ENCODE measurements around the gene HSBP1. TPM values are rescaled to one million over a fixed set of nuclear protein-coding genes. Genes with fewer than 3 reads are reported as not detected.

HSBP1 gene
- total RNA-seq, 1 donor from 2014 or later: 87.6 TPM

GRCh38 chr16:83772806-83773205, 35.0 kb upstream of the HSBP1 start:
- peaks cover 14% of the 10 kb centered on the region for H3K4me1 ChIP-seq
- no peaks in the 10 kb centered on the region for H3K9me3 Mint-ChIP-seq
- H3K79me2 ChIP-seq (ENCODE audit: low read depth): no peaks in the 10 kb centered on the region
- H3K4me1 Mint-ChIP-seq: peaks cover 21% of the 10 kb centered on the region
- no peaks in the 10 kb centered on the region for H3K9me3 ChIP-seq (ENCODE audit: low read depth)
- no peaks in the 10 kb centered on the region for H3K27me3 ChIP-seq
- no peak overlapping the region for H3K4me3 Mint-ChIP-seq
- no peak overlapping the region for H3K4me3 ChIP-seq
- no peak overlapping the region for H3K4me2 ChIP-seq
- TF ChIP-seq CTCF (IDR thresholded peaks at IDR 0.05) (no peak), EZH2phosphoT487 (IDR thresholded peaks at IDR 0.05) (no peak), EZH2 (IDR thresholded peaks at IDR 0.05) (no peak)
- H3K27ac ChIP-seq: no peak overlapping the region
- no peaks in the 10 kb centered on the region for H3K36me3 ChIP-seq
- no peak overlapping the region for H3K27ac Mint-ChIP-seq
- no peaks in the 10 kb centered on the region for H3F3A ChIP-seq (ENCODE audit: low read depth)
- H2AFZ ChIP-seq (replicated peaks): peak overlapping the region; percentile 26
- DNase-seq (ENCODE audit: low spot score): no peak
- no peaks in the 10 kb centered on the region for H4K20me1 ChIP-seq (ENCODE audit: low read depth)
- no peaks in the 10 kb centered on the region for H3K36me3 Mint-ChIP-seq
- H3K9ac ChIP-seq: no peak overlapping the region
- H3K27me3 Mint-ChIP-seq (ENCODE audit: insufficient read depth, low read depth): no peaks in the 10 kb centered on the region

- TF ChIP-seq CTCF (IDR thresholded peaks at IDR 0.05): no peak
- no peak for TF ChIP-seq EZH2phosphoT487 (IDR thresholded peaks at IDR 0.05)
- TF ChIP-seq EZH2 (IDR thresholded peaks at IDR 0.05): no peak
- H3K27me3 Mint-ChIP-seq (ENCODE audit: insufficient read depth, low read depth): peaks cover 6% of the 10 kb centered on the region
- no peak for DNase-seq (ENCODE audit: low spot score)
- H3K36me3 Mint-ChIP-seq: no peaks in the 10 kb centered on the region
- H3K27ac Mint-ChIP-seq: no peak overlapping the region
- H3K27ac ChIP-seq: no peak overlapping the region
- no peaks in the 10 kb centered on the region for H3K79me2 ChIP-seq (ENCODE audit: low read depth)
- no peaks in the 10 kb centered on the region for H3K9me3 ChIP-seq (ENCODE audit: low read depth)
- H3K4me1 ChIP-seq: peaks cover 14% of the 10 kb centered on the region
- no peaks in the 10 kb centered on the region for H3K9me3 Mint-ChIP-seq
- no peak overlapping the region for H3K4me3 ChIP-seq
- H4K20me1 ChIP-seq (ENCODE audit: low read depth): no peaks in the 10 kb centered on the region
- no peak overlapping the region for H2AFZ ChIP-seq (replicated peaks)
- H3K4me2 ChIP-seq: no peak overlapping the region
- no peak overlapping the region for H3K4me3 Mint-ChIP-seq
- H3F3A ChIP-seq (ENCODE audit: low read depth): no peaks in the 10 kb centered on the region
- no peak overlapping the region for H3K9ac ChIP-seq
- no peaks in the 10 kb centered on the region for H3K27me3 ChIP-seq
- peaks cover 22% of the 10 kb centered on the region for H3K4me1 Mint-ChIP-seq
- H3K36me3 ChIP-seq: no peaks in the 10 kb centered on the region
These were observed 33.7 kb upstream of the HSBP1 start for GRCh38 chr16:83774066-83774465.

- Histone ChIP-seq H3F3A (ENCODE audit: low read depth) (no peaks in the 10 kb centered on the region), H3K9me3 (ENCODE audit: low read depth) (no peaks in the 10 kb centered on the region), H3K4me2 (no peak overlapping the region), H3K36me3 (no peaks in the 10 kb centered on the region), H2AFZ (replicated peaks) (no peak overlapping the region), H3K4me3 (no peak overlapping the region), H3K27ac (no peak overlapping the region), H3K4me1 (peaks cover 14% of the 10 kb centered on the region), H4K20me1 (ENCODE audit: low read depth) (no peaks in the 10 kb centered on the region), H3K27me3 (no peaks in the 10 kb centered on the region), H3K9ac (no peak overlapping the region), H3K79me2 (ENCODE audit: low read depth) (no peaks in the 10 kb centered on the region)
- H3K9me3 Mint-ChIP-seq: no peaks in the 10 kb centered on the region
- no peak overlapping the region for H3K4me3 Mint-ChIP-seq
- peaks cover 7% of the 10 kb centered on the region for H3K27me3 Mint-ChIP-seq (ENCODE audit: insufficient read depth, low read depth)
- TF ChIP-seq EZH2 (IDR thresholded peaks at IDR 0.05) (no peak), EZH2phosphoT487 (IDR thresholded peaks at IDR 0.05) (no peak), CTCF (IDR thresholded peaks at IDR 0.05) (no peak)
- DNase-seq (ENCODE audit: low spot score): no peak
- no peaks in the 10 kb centered on the region for H3K36me3 Mint-ChIP-seq
- peak overlapping the region; percentile 13 for H3K27ac Mint-ChIP-seq
- peaks cover 15% of the 10 kb centered on the region for H3K4me1 Mint-ChIP-seq
These were observed 30.8 kb upstream of the HSBP1 start for GRCh38 chr16:83776944-83777343.

Measured in neural progenitor cell (in vitro differentiated cells).